ENCODE data around the gene TAX1BP3. TPM values are rescaled to one million over a fixed set of nuclear protein-coding genes. Genes with fewer than 3 reads are reported as not detected.
A peak's percentile ranks its signal among the peaks of the same experiment; 100 is the strongest.

The TAX1BP3 gene
- total and polyA plus RNA-seq, 2 of the 13 experiments (the other 11 are each of a cell fraction or from before 2014, with no cell fraction given) = 16.7 to 45.1 TPM

GRCh38 chr17:3636154-3636907, 32.0 kb downstream of the TAX1BP3 start, which contains the start of the genes CTNS and SHPK (continued):
- TF ChIP-seq ZNF691 (CRISPR knock-in tag; IDR thresholded peaks at IDR 0.05; ENCODE audit: borderline replicate concordance, low read depth) (no peak), ZNF224 (CRISPR knock-in tag; IDR thresholded peaks at IDR 0.05) (no peak), IRF1 (CRISPR knock-in tag; IDR thresholded peaks at IDR 0.05; ENCODE audit: low read depth) (no peak), ARNT2 (CRISPR knock-in tag; IDR thresholded peaks at IDR 0.05; ENCODE audit: low read depth) (peak; percentile 87), SAFB2 (CRISPR knock-in tag; IDR thresholded peaks at IDR 0.05; ENCODE audit: borderline replicate concordance, low read depth) (no peak), NFKBIZ (CRISPR knock-in tag; IDR thresholded peaks at IDR 0.05) (no peak), SETDB1 (CRISPR knock-in tag; IDR thresholded peaks at IDR 0.05; ENCODE audit: borderline replicate concordance) (no peak), PAX8 (CRISPR knock-in tag; IDR thresholded peaks at IDR 0.05; ENCODE audit: borderline replicate concordance) (peak; percentile 24; the same call in 1 of the 2 replicates), ZSCAN21 (CRISPR knock-in tag; IDR thresholded peaks at IDR 0.05; ENCODE audit: borderline replicate concordance) (peak; percentile 80), ZNF616 (CRISPR knock-in tag; IDR thresholded peaks at IDR 0.05; ENCODE audit: low read depth) (peak; percentile 41; the same call in 1 of the 2 replicates), GLI4 (CRISPR knock-in tag; IDR thresholded peaks at IDR 0.05; ENCODE audit: borderline replicate concordance) (no peak), ZNF883 (CRISPR knock-in tag; IDR thresholded peaks at IDR 0.05; ENCODE audit: not compliant biosample characterization) (no peak), ZBTB1 (CRISPR knock-in tag; IDR thresholded peaks at IDR 0.05; ENCODE audit: borderline replicate concordance) (no peak), MBNL3 (CRISPR knock-in tag; conservative IDR thresholded peaks at IDR 0.05) (no peak), ZBTB49 (CRISPR knock-in tag; IDR thresholded peaks at IDR 0.05; ENCODE audit: borderline replicate concordance) (no peak), HOXA3 (CRISPR knock-in tag; IDR thresholded peaks at IDR 0.05) (peak; percentile 17; the same call in 1 of the 2 replicates), ATF1 (CRISPR knock-in tag; IDR thresholded peaks at IDR 0.05) (peak; percentile 53), KLF13 (CRISPR knock-in tag; IDR thresholded peaks at IDR 0.05) (peak; percentile 89), SMAD9 (CRISPR knock-in tag; IDR thresholded peaks at IDR 0.05) (no peak; the same call in 1 of the 2 replicates), ZBTB25 (CRISPR knock-in tag; IDR thresholded peaks at IDR 0.05) (peak; percentile 28; the same call in 1 of the 2 replicates), KAT2B (IDR thresholded peaks at IDR 0.05; ENCODE audit: borderline replicate concordance, low read depth, low read length) (no peak), HNF4A (CRISPR knock-in tag; IDR thresholded peaks at IDR 0.05) (no peak; the same call in 1 of the 2 replicates), SMAD1 (CRISPR knock-in tag; IDR thresholded peaks at IDR 0.05; ENCODE audit: borderline replicate concordance, low read depth) (no peak; the same call in 1 of the 2 replicates)
- TF ChIP-seq, protein P1, sequence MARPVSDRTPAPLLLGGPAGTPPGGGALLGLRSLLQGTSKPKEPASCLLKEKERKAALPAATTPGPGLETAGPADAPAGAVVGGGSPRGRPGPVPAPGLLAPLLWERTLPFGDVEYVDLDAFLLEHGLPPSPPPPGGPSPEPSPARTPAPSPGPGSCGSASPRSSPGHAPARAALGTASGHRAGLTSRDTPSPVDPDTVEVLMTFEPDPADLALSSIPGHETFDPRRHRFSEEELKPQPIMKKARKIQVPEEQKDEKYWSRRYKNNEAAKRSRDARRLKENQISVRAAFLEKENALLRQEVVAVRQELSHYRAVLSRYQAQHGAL (CRISPR knock-in tag; IDR thresholded peaks at IDR 0.05; ENCODE audit: not compliant biosample characterization) = no peak
